Pons (tissue), 1 donor: ENCODE results near the gene SNX13.
A peak's percentile ranks its signal among the peaks of the same experiment; 100 is the strongest.

Source experiments
- DNase-seq: peaks from one replicate; pipeline ENCODE4 v3.0.0-alpha.2; 2016; ENCODE audit warnings: low spot score

Gene SNX13

GRCh38 chr7:17774716-17775288 lies 165.5 kb downstream of the SNX13 start:
- DNase-seq = no peak

- DNase-seq = no peak
These were observed 166.0 kb downstream of the SNX13 start for GRCh38 chr7:17774248-17774647.

- peak; percentile 5 for DNase-seq
These were observed 167.0 kb downstream of the SNX13 start for GRCh38 chr7:17773289-17773626.

GRCh38 chr7:17772581-17773288 lies 167.6 kb downstream of the SNX13 start:
- no peak for DNase-seq

GRCh38 chr7:17771901-17772408 lies 168.3 kb downstream of the SNX13 start:
- DNase-seq = no peak

GRCh38 chr7:17770710-17771375 lies 169.5 kb downstream of the SNX13 start:
- DNase-seq = peak; percentile 67

GRCh38 chr7:17769918-17770317 lies 170.4 kb downstream of the SNX13 start:
- DNase-seq = peak; percentile 91

- no peak for DNase-seq
These were observed 182.3 kb downstream of the SNX13 start for GRCh38 chr7:17758008-17758407.

- no peak for DNase-seq
These were observed 194.2 kb downstream of the SNX13 start for GRCh38 chr7:17746020-17746530.

- DNase-seq = no peak
These were observed 194.7 kb downstream of the SNX13 start for GRCh38 chr7:17745610-17746009.

- no peak for DNase-seq
These were observed 197.0 kb downstream of the SNX13 start for GRCh38 chr7:17743316-17743715.

- DNase-seq = no peak
These were observed 198.9 kb downstream of the SNX13 start for GRCh38 chr7:17741426-17741825.
